ENCODE results near the gene RGL2.
"Not testable (repeated sequence)": the region's sequence is repeated elsewhere in the genome, so short reads cannot be mapped to it uniquely, and the experiment has no call there.

The RGL2 gene

DNA sequence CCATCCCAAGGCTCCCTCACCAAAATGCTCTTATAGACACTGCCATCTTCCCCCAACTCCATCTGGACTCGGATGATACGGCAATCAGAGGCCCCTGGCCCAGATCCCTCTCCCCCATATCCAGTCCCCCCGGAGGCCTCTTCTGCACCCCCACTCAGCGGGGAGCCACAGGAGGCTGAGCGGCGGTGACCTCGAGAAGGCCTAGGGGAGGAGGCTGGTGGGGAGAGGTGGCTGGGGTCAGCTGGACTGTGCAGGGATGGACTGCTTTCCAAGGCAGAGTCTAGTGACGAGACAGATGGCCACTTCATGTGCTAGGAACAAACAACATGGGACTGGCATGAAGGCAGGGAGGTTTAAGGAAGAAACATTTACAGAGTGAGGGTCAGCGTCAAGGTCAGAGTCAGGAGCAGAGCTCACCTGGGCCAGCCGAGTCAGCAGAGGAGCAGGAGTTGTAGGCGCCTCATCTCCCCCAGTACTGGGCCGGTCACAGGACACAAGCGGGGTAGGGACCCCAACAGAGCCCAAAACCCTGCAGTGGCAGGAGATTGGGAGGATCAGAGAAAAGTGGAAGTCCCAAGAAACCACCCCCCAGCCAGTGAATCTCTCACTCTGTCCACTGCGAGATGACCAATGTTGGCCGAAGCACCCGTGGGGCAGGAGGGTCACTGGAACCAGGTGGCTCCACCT lies 5.6 kb downstream of the RGL2 start:
- DNase-seq: no peak

DNA sequence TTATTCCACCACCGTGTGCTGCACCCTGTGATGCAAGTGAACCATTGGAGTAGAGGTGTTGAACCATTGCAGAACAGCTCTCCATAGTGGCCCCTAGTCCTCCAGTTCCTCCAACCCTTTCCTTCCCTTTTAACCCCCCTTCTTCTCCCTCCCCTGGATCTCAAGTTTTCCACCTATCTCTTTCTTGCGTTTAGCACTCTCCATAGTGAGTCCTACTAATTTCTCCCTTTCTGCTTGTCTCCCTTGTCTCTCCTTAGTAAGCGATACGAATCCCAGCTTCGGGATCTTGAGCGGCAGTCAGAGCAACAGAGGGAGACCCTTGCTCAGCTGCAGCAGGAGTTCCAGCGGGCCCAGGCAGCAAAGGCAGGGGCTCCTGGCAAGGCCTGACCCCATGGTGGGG lies 8.3 kb downstream of the RGL2 start:
- DNase-seq: no peak

DNA sequence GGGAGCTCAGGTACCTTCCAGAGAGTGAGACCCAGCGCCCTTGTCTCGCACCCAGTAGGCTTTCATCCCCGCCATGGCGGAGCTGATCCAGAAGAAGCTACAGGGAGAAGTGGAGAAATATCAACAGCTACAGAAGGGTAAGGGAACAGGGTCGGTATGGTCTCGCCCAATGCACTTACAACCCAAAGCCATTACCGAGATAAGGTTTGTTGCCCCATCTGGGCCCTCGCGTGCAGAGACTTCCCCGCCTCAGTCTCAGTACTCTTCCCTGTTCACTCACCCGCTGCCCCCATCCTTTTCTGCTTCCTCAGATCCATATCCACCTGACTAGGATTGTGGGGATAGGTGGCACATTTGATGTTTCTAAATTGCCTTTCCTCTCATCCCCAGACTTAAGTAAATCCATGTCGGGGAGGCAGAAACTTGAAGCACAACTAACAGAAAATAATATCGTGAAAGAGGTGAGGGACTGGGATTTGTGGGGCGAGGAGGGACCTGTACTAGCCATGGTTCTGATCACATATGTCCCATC lies 8.9 kb downstream of the RGL2 start:
- no peak for DNase-seq

DNA sequence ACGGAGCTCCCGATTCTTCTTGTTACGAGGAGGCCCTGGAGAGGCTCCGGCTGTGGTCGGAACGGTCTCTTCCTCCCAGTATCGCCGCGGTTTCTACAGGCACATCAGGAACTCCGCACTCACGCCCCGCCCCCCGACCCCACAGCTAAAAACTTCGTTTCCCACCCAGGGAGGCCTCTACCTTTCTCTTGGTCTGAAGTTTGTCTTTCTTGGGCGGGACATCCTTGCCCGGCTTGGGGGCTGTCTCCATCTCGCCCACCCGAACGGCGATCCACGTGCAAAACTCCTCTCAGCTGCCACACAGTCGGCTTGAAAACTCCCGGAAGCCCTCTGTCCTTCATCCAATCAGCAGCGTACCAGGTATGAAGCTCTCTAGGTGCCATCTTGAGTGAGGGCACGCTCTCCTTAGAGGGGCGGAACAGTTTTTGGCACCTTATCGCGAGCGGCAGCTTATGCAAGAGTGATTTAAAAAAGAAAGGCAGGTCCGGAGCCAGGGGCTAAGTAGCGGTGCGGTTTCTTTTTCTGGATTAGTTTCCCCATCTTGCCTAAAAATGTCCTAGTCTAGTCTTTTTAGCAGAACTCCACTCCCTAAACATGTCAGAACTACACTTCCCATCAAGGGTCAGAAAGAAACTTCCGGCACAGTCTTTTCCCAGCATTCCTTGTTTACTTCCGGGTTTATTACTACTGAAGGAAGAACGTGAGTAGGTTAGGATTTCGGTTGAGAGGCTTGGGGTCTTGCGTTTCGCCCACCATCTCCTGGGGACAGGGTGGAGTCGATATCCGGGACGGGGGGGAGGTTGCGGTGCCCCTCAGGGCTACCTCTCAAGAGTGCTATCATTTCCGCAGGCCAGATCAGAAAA lies 9.6 kb downstream of the RGL2 start, which contains the start of the genes PFDN6 and WDR46:
TSS of gene PFDN6 (plus strand) at position 681 of the 863 bp plus-strand sequence. CDS start 256 bp downstream, outside the sequence.
TSS of gene WDR46 (minus strand) at position 319 of the 863 bp plus-strand sequence. CDS start at position 250, 69 bp downstream.
- peak; percentile 84 to 89 for DNase-seq

DNA sequence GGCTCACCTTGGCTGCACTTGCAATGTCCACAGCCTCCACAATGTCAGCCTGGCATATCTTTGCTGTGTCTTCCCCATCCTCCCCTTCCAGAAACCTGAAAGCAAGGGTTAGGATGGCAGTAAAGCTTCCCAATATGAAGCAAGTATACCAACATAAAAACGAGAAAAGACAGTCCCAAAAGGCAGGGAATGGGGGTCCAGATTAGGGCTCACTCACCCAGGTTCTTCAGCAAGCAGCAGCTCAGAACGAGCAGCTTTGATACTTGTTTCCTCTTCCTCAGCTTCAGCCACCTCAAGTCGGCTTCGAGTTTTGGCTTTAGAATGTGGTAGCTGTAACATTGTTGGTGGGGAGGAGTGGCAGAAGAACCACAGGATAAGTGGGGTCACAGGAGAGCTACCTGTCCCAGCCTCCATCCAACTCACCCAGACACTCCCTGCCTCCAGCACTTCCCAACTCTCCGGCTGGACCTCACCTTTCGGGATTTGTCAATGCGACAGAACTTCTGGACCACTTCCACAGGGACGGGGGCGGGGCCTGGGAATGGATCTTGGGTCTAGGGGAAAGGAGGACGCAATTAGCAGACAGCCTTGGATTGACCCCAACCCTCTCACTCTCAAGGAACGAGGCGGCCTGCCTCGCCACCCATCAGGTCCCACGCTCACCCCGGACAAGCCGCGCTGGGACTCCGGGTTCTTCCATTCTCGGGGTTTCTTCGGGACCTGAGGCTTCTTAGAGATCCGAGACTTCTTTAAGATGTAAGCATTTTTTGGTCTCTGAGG lies 10.4 kb downstream of the RGL2 start:
- DNase-seq: no peak

DNA sequence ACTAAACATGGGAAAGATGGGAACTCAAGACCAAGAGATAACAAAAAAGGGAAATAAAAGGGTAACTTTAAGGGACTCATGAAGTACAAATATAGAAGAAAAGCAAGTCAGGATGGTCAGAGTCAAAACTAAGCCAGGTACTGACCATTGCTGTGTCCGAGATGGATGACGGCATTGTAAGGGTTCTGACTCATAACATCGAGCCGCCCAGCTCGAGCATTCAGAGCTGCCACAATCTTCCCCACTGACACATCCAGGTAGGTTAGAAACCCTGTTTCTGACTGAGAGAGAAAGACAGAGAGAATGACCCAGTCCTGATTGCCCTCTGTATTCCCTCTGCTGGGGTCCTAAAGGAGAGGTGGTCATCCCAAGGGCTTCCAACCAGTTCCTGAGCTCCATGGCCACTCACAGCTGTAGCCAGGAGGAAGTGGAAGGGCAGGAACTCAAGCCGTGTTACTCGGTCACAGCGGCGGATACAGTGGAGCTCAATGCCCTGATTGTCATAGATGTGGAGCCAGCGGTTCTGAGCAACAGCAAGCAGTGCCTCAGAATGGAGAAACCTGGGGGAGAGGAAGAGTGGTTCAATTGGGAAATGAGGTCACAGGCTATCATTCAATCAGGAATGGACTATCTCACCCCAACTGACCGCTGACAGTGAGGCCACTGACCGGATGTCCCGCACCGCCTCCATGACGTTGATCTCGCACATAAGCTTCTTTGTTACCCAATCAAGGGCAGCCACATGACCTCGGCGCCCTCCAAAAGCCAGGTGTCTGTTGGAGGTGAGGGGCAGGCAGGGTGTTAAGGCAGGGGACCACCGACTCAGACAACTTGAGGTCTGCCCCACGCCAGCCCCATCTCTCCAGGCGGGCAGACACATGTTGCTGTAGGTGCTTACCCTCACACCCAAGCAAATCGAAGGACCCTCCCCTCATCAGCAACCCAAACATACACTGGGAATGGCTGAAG lies 11.5 kb downstream of the RGL2 start:
- no peak for DNase-seq

DNA sequence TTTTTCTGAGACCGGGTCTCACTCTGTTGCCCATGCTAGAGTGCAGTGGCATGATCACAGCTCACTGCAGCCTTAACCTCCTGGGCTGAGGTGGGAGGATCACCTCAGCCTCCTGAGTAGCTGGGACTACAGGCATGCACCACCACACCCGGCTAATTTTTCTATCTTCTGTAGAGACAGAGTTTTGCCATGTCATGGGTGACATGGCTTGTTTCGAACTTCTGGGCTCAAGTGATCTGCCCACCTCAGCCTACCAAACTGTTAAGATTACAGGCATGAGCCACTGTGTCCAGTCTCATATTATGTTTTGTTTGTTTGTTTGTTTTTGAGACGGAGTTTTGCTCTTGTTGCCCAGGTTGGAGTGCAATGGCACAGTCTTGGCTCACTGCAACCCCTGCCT lies 13.5 kb downstream of the RGL2 start:
- DNase-seq: not testable (repeated sequence)

DNA sequence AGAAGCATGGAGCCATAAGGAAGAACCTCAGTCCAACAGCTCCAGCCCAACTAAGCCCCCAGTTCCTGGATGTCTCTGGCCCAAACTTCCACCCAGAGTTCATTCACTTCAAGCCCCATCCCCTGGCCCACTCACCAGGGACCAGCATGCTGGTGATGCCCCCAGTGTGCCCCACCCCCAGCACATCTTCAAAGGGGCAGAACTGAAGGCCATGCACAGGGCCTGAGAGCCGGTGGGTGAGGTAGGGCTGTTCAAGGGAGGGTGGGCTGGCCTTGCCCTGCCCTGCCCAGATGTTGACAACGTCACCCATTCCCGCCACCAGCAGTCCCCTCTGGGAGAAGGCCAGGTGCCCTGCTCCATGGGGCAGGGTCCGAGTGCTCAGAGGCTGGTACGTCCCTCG lies 18.2 kb downstream of the RGL2 start:
- no peak for DNase-seq

DNA sequence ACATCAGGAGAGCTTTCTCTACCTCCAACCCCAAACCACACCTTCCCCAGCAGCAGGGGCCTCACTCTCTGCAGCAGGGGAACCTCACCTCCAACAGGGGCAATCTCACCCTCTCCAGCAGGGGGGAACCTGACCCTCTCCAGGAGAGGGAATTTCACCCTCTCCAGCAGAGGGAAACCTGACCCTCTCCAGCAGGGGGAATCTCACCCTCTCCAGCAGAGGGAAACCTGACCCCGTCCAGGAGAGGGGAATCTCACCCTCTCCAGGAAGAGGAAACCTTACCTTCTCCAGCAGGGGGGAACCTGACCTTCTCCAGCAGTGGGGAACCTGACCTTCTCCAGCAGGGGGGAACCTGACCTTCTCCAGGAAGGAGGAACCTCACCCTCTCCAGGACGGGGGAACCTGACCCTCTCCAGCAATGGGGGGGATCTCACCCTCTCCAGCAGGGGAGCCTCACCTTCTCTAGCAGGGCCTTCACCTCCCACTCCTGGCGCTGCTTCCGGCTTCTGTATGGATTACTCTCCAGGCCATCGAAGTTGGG lies 18.7 kb downstream of the RGL2 start:
- DNase-seq: no peak

DNA sequence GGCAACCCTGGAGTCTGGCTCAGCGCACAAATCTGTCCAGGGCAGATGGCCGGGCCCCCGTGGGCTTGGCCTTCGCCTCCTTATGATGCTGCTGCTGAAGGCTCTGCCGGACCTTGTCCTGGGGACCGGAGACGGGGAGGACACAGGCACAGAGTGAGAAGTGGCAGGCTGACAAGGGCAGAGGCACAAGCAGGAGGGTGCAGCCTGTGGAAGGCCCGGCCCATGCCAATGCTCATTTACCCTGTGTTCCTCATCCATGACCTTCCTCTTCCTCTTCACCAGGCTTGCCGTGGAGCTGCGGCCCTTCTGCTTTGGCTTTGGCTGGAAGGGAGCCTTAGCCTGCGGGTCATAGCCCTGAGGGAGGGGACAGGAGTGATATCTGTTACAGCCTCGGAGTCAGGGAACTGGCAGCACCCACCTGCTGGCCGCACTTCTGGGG lies 19.5 kb downstream of the RGL2 start:
- no peak for DNase-seq

DNA sequence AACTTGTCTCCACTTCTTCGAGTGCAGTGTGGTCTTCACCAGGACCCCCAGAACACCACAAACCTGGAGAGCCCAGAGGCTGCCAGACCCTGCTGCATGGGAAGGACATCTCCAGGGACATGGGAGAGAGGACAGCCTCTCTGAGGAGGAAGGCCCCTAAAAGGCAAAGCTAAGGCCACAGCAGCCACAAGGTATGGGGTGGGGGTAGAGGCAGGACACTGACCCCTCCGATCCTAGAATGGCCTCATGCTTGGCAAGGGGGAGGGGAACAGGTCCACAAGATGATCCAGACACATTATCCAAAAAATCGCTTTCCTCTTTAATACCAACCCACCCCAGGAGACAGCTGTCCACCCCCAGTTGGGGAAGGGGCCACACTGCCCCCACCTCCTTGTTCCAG lies 19.9 kb downstream of the RGL2 start:
- no peak for DNase-seq

DNA sequence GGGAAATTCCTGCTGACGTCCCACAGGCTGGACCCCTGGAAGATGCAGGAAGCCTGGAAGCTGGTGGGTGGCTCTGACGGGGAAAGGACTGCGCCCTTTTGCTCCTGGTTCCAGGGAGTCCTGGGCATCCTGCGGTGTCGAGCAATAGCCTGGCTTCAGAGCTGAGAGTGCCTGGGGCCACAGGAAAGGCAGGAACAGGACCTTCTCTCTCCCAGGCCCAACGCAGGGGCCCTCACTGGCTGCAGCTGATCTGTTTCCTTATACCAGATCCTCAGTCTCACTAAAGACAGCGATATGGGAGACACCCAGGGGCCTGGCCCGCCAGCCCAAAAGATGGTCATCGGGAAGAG lies 20.4 kb downstream of the RGL2 start:
- no peak for DNase-seq

DNA sequence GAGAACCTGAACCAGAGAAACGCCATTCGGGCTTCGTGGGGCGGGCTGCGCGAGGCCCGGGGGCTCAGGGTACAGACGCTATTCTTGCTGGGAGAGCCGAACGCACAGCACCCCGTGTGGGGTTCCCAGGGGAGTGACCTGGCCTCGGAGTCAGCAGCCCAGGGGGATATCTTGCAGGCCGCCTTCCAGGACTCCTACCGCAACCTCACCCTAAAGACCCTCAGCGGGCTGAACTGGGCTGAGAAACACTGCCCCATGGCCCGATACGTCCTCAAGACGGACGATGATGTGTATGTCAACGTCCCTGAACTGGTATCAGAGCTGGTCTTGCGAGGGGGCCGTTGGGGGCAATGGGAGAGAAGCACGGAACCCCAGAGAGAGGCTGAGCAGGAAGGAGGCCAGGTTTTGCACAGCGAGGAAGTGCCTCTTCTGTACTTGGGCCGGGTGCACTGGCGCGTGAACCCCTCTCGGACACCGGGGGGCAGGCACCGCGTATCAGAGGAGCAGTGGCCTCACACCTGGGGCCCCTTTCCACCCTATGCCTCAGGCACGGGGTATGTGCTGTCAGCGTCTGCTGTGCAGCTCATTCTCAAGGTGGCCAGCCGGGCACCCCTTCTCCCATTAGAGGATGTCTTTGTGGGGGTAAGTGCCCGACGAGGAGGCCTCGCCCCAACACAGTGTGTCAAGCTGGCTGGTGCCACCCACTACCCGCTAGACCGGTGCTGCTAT lies 20.9 kb downstream of the RGL2 start:
- peak in 1 of 2 donors; percentile 27 for DNase-seq

DNA sequence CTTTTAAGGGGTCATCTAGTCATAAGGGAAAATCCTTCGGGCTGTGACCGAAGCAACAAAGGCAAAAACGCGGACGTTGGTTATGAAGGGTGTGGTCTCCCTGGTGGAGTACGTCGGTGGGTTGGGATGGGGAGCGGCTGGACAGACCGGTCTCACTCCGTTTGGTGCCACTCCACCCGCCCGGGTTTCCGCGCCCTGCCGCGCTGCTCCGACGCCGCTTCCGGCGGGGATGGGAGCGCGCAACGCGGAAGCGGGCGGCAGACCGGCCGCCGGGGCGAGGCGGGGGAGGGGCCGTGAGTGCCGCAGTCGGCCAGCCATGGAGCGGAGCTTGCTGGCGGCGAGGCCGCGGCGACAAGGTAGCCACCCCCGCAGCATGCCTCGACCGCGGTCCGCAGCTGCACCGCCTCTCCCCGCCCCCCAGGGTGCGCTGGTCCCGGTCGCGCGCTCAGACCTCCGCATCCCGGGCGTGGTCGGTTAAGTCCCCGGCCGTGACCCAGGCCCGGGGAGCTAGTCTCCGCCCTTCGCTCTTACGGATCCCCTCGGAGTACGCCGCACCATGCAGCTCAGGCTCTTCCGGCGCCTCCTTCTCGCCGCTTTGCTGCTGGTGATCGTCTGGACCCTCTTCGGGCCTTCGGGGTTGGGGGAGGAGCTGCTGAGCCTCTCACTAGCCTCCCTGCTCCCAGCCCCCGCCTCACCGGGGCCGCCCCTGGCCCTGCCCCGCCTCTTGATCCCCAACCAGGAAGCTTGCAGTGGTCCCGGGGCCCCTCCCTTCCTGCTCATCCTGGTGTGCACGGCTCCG lies 21.7 kb downstream of the RGL2 start, which contains the start of gene B3GALT4:
TSS of gene B3GALT4 (plus strand) at position 260 of the 799 bp plus-strand sequence. CDS start at position 557, 297 bp downstream.
- DNase-seq: peak; percentile 75 to 80

DNA sequence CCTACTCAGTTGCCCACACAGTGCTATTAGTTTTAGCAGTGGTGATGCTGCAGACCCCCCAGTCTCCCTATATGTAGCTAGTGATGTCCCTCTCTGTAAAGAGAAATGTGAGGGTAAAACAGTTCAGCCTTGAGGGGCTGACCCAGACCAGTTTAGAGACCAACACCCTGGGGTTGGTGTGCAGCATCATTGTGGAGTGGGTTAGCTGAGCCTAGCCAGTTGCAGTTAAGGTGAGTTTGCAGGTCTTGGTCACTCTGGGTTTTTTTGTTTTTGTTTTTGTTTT lies 22.2 kb downstream of the RGL2 start:
- no peak for DNase-seq

DNA sequence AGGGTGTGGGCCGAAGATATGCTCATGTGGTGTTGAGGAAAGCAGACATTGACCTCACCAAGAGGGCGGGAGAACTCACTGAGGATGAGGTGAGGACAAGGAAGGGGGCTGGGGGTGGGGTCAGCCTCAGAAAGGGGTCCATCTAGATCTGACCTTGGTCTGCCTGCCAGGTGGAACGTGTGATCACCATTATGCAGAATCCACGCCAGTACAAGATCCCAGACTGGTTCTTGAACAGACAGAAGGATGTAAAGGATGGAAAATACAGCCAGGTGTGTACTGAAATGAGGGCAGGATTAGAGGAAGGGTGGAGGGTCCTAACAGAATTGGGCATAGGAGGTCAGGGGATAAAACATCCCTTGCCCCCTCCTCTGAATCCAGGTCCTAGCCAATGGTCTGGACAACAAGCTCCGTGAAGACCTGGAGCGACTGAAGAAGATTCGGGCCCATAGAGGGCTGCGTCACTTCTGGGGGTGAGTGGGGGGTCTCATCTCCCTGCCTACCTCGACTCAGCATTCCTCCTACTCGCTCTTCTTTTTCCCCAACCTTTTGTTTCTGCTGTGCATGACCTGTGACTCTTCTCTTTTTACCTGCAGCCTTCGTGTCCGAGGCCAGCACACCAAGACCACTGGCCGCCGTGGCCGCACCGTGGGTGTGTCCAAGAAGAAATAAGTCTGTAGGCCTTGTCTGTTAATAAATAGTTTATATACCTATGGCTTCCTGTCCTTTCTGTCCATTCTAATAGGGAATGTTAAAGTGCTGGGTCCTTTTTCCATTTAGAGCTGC lies 22.8 kb downstream of the RGL2 start:
- not testable (repeated sequence) for DNase-seq

DNA sequence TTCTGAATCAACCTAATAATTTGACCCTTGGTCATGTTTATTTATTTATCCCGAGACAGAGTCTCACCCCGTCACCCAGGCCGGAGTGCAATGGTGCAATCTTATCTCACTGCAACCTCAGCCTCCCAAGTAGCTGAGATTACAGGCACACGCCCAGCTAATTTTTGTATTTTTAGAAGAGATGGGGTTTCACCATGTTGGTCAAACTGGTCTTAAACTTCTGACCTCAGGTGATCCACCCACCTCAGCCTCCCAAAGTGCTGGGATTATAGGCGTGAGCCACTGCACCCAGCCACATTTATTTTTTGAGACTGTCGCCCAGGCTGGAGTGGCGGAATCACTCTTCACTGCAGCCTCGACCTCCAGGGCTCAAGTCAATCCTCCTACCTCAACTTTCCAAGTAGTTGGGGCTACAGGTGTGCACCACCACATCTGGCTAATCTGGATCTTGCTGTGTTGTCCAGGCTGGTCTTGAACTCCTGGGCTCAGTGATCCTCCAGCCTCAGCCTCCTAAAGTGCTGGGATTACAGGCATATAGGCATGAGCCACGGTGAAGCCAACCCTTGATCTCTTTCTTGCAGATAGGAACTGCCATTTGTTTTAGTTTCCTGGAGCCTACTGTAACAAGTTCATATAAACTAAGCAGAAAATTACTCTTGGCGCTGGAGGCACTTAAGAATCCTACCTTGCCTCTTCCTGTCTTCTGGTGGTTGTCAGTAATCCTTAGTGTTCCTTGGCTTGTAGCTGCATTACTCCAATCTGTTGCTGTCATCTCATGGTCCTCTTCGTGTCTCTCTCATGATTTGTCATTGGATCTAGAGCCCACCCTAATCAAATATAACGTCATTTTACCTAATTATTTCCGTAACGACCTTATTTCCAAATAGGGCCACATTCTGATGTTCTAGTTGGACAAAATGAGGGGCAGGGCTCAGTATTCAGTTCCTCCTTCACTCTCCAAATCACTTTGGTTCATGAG lies 24.5 kb downstream of the RGL2 start:
- no peak for DNase-seq

Data from CD4-positive, alpha-beta T cell treated with Interferon alpha-2 for 1 hour (primary cell).